H1 (cell line): Measurements from ENCODE around the gene SENP7.

Experiments
- CHD2 ChIP-seq: IDR thresholded peaks from 2 replicates; pipeline ENCODE4 v1.6.1; 2012; ENCODE audit warnings: low read length, improper control_type of control experiment
- EP300 ChIP-seq, 2 experiments: IDR thresholded peaks; 1 replicate in 1 of 2; 2 replicates in 1 of 2; pipeline ENCODE4 v1.6.1; 2011 to 2012; ENCODE audit warnings: low read depth in 2 of 2, low read length in 2 of 2, mild to moderate bottlenecking in 2 of 2, borderline replicate concordance in 1 of 2, inconsistent platforms in 1 of 2, moderate library complexity in 1 of 2

DNA sequence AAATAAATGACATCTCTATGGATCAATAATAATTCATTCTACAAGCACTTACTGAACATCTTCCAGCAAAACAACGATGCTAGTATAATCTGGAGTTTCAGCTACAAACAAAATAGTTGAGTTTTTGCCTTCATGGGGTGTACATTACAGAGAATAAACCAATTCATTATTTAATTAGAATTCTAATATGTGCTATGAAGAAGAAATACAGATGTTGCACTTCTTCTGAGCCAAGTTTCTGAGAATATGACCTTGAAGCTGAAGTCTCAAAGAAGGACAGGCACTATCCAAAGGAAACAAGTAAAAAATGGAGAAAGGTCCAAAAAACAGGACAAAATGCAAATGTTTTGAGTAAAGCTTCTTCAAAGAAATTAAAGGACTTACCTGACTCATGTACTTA lies 94.2 kb downstream of the SENP7 start:
- TF ChIP-seq CHD2 = no peak
- no peak for TF ChIP-seq EP300 (IDR thresholded peaks at IDR 0.05; ENCODE audit: borderline replicate concordance in 1 of 2, low read depth in 2 of 2, low read length in 2 of 2)
